Suprapubic skin (tissue), 3 donors: ENCODE measurements around the gene SLC7A10.

Experiments used
- POLR2A ChIP-seq, 2 donors: fragments of 450-650 bp; IDR thresholded peaks; one replicate each; pipeline ENCODE4 v1.6.1; 2017; ENCODE audit warnings: antibody characterized with exemption in 2 of 2, mild to moderate bottlenecking in 2 of 2, moderate library complexity in 2 of 2
- TF ChIP-seq, protein P1 (sequence below), 2 donors: fragments of 200-600 bp in 1 of 2; fragments of 450-650 bp in 1 of 2; sonication (generic) in 1 of 2; IDR thresholded peaks; one replicate each; pipeline ENCODE4 v1.5.1; 2016 to 2019; ENCODE audit warnings: antibody characterized with exemption in 2 of 2, mild to moderate bottlenecking in 1 of 2, moderate library complexity in 1 of 2

DNA sequence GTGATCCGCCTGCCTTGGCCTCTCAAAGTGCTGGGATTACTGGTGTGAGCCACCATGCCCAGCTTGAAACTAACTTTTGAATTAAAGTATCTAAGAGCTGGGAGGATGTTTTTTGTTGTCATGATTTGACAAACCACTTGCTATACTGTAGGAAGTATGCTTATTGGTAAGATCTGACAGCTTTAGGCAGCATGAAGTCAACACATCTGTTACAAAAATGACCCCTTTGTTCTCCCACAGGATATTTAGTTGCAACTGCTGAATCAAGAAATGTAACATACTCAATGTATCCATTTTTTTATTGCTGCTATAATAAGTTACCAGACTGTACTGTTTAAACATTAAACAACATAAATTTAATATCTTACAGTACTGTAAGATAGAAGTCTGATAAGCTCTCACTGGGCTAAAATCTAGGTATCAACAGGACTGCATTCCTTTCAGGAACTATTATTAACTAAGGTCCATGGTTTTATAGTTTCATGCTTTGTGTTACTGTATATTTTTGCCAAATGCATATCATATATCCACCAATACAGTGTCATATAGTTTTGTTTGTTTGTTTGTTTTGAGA, 54.3 kb downstream of the SLC7A10 start:
- TF ChIP-seq POLR2A (IDR thresholded peaks at IDR 0.05) = no peak
- TF ChIP-seq, protein P1, sequence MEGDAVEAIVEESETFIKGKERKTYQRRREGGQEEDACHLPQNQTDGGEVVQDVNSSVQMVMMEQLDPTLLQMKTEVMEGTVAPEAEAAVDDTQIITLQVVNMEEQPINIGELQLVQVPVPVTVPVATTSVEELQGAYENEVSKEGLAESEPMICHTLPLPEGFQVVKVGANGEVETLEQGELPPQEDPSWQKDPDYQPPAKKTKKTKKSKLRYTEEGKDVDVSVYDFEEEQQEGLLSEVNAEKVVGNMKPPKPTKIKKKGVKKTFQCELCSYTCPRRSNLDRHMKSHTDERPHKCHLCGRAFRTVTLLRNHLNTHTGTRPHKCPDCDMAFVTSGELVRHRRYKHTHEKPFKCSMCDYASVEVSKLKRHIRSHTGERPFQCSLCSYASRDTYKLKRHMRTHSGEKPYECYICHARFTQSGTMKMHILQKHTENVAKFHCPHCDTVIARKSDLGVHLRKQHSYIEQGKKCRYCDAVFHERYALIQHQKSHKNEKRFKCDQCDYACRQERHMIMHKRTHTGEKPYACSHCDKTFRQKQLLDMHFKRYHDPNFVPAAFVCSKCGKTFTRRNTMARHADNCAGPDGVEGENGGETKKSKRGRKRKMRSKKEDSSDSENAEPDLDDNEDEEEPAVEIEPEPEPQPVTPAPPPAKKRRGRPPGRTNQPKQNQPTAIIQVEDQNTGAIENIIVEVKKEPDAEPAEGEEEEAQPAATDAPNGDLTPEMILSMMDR (IDR thresholded peaks at IDR 0.05) = no peak
